ENCODE measurements around the gene QRICH1. TPM values are rescaled to one million over a fixed set of nuclear protein-coding genes. Genes with fewer than 3 reads are reported as not detected.

The QRICH1 gene
- polyA plus RNA-seq, 3 donors: 9.3 to 150 (median 16.1) TPM

DNA sequence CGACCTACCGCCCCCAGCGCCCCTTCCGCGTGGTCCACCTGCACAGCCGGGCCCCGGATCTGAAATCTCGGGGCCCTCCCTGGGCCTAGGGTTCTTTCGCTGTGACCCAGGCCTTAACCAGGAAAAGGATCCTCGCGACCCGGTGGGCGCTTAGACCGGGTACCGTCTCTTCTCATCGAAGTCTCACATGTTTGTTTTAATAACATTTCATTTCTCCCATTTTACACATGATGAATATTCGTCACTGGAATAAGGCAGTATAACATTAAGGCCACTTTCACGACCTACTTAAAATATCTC lies 75.2 kb downstream of the QRICH1 start:
- H3K79me2 ChIP-seq (ENCODE audit: insufficient read depth, low read length): peaks cover 49% of the 10 kb centered on the region
- Mint-ChIP-seq H3K27ac (peak overlapping the region; percentile 84 to 99 (median 92)), H3K36me3 (peaks cover 26 to 34% of the 10 kb centered on the region in 2 donors), H3K27me3 (ENCODE audit: low read depth in 3 of 3) (peaks cover 0 to 2% (median 0%) of the 10 kb centered on the region in 3 donors), H3K4me3 (peak overlapping the region; percentile 79 to 87), H3K9me3 (no peaks in the 10 kb centered on the region), H3K4me1 (peaks cover 32% of the 10 kb centered on the region)
- DNase-seq: no peak
- peak overlapping the region; percentile 79 to 90 (median 84) for H3K4me3 ChIP-seq (replicated peaks in 1 of 3; ENCODE audit: low read depth in 2 of 3, low read length in 3 of 3)
- H4K20me1 ChIP-seq (ENCODE audit: insufficient read depth, low read length): peaks cover 22% of the 10 kb centered on the region
- H3K27me3 ChIP-seq (ENCODE audit: control insufficient read depth in 2 of 2, insufficient read depth in 2 of 2, low read length in 2 of 2): no peaks in the 10 kb centered on the region
- TF ChIP-seq, protein P1, sequence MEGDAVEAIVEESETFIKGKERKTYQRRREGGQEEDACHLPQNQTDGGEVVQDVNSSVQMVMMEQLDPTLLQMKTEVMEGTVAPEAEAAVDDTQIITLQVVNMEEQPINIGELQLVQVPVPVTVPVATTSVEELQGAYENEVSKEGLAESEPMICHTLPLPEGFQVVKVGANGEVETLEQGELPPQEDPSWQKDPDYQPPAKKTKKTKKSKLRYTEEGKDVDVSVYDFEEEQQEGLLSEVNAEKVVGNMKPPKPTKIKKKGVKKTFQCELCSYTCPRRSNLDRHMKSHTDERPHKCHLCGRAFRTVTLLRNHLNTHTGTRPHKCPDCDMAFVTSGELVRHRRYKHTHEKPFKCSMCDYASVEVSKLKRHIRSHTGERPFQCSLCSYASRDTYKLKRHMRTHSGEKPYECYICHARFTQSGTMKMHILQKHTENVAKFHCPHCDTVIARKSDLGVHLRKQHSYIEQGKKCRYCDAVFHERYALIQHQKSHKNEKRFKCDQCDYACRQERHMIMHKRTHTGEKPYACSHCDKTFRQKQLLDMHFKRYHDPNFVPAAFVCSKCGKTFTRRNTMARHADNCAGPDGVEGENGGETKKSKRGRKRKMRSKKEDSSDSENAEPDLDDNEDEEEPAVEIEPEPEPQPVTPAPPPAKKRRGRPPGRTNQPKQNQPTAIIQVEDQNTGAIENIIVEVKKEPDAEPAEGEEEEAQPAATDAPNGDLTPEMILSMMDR (IDR thresholded peaks at IDR 0.05): no peak
- H3K9ac ChIP-seq (ENCODE audit: insufficient read depth, low read length, poor library complexity, severe bottlenecking): peak overlapping the region; percentile 81
- intact Hi-C loops (cut with micrococcal nuclease): no loop called here
- peaks cover 41 to 50% of the 10 kb centered on the region in 2 donors for H3K4me1 ChIP-seq (ENCODE audit: control insufficient read depth in 1 of 2, insufficient read depth in 2 of 2, low read length in 2 of 2)
- H3K4me2 ChIP-seq (replicated peaks; ENCODE audit: extremely low read depth, low read length, poor library complexity, severe bottlenecking): peak overlapping the region; percentile 94
- peak overlapping the region; percentile 89 for H2AFZ ChIP-seq (ENCODE audit: insufficient read depth, low read depth, low read length, poor library complexity, severe bottlenecking)
- H3K9me3 ChIP-seq (replicated peaks in 1 of 2; ENCODE audit: control insufficient read depth in 1 of 2, insufficient read depth in 1 of 2, low read length in 2 of 2): no peaks in the 10 kb centered on the region
- peaks cover 24 to 39% of the 10 kb centered on the region in 2 donors for H3K36me3 ChIP-seq (replicated peaks in 1 of 2; ENCODE audit: control insufficient read depth in 1 of 2, insufficient read depth in 2 of 2, low read length in 2 of 2)
- WGBS (ENCODE audit: insufficient coverage): under 1% methylated on average over 15 of the region's 18 CpGs
- peak overlapping the region; percentile 47 to 85 for H3K27ac ChIP-seq (ENCODE audit: low read depth in 1 of 2, low read length in 2 of 2)

DNA sequence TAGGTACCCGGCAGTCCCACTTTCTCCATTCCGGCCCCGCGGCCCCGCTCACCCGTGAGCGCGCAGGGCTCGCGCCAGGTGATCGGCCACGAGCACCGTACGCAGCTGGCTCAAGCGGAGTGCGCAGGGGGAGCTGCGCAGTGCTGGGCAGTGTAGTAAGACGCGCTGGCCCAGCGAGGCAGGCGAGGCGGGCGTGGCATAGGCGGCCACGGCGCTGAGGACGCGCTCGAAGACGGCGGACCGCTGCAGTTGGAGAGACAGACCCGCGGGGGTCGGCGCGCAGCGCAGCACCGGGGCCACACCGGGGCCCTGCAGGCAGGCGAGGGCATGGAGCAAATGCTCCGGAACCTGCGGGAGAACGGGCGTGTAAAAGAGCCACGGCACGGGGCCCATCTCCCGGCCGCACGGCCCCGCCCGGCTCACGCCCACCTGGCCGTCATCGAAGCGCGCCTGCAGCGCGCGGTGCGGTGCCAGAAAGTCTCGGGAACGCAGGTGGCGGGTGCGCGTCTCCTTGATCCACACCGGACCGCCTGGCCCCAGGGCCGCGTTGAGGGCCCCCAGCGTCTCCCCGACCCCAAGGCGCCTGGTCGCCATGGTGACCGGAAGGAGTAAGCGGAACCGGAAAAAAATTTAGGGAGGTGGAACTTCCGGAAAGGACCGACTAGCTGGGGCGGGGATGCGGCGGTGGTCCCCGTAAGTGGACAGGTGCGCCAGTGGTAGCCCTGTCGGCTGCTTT lies 75.7 kb downstream of the QRICH1 start, which contains the start of gene DALRD3:
Gene DALRD3, minus strand, starts transcription at position 610 of the 736 bp plus-strand sequence. Its CDS starts 16 bp downstream, at position 594.
- Histone ChIP-seq H3K36me3 (replicated peaks in 1 of 2; ENCODE audit: control insufficient read depth in 1 of 2, insufficient read depth in 2 of 2, low read length in 2 of 2) (peaks cover 26 to 39% of the 10 kb centered on the region in 2 donors), H3K9me3 (replicated peaks in 1 of 2; ENCODE audit: control insufficient read depth in 1 of 2, insufficient read depth in 1 of 2, low read length in 2 of 2) (no peaks in the 10 kb centered on the region), H3K79me2 (ENCODE audit: insufficient read depth, low read length) (peaks cover 48% of the 10 kb centered on the region), H3K4me3 (replicated peaks in 1 of 3; ENCODE audit: low read depth in 2 of 3, low read length in 3 of 3) (peak within 1 kb of the TSS; percentile 79 to 90 (median 84)), H3K27me3 (ENCODE audit: control insufficient read depth in 2 of 2, insufficient read depth in 2 of 2, low read length in 2 of 2) (no peaks in the 10 kb centered on the region), H3K9ac (ENCODE audit: insufficient read depth, low read length, poor library complexity, severe bottlenecking) (peak within 1 kb of the TSS; percentile 81), H4K20me1 (ENCODE audit: insufficient read depth, low read length) (peaks cover 27% of the 10 kb centered on the region), H3K4me2 (replicated peaks; ENCODE audit: extremely low read depth, low read length, poor library complexity, severe bottlenecking) (peak within 1 kb of the TSS; percentile 94), H2AFZ (ENCODE audit: insufficient read depth, low read depth, low read length, poor library complexity, severe bottlenecking) (peak within 1 kb of the TSS; percentile 89), H3K27ac (ENCODE audit: low read depth in 1 of 2, low read length in 2 of 2) (peak within 1 kb of the TSS; percentile 85 to 98), H3K4me1 (ENCODE audit: control insufficient read depth in 1 of 2, insufficient read depth in 2 of 2, low read length in 2 of 2) (peaks cover 39 to 47% of the 10 kb centered on the region in 2 donors)
- Mint-ChIP-seq H3K27ac (peak within 1 kb of the TSS; percentile 84 to 99 (median 92)), H3K27me3 (ENCODE audit: low read depth in 3 of 3) (peaks cover 0 to 2% (median 0%) of the 10 kb centered on the region in 3 donors), H3K36me3 (peaks cover 23 to 34% of the 10 kb centered on the region in 2 donors), H3K4me1 (peaks cover 30% of the 10 kb centered on the region), H3K9me3 (no peaks in the 10 kb centered on the region), H3K4me3 (peak within 1 kb of the TSS; percentile 79 to 87)
- peak; percentile 39 to 63 (median 54) for DNase-seq
- WGBS (ENCODE audit: insufficient coverage): under 1% methylated on average over 85 of the region's 85 CpGs
- TF ChIP-seq, protein P1 (IDR thresholded peaks at IDR 0.05): no peak
- intact Hi-C loops (cut with micrococcal nuclease): no loop called here

All from CD14-positive monocyte (primary cell).